Esophagus (tissue), 2 donors: Measurements from ENCODE around the gene ECHDC3. TPM values are rescaled to one million over a fixed set of nuclear protein-coding genes. Genes with fewer than 3 reads are reported as not detected.

ENCODE experiments used
- H3K27ac ChIP-seq, 2 donors: one replicate each; pipeline ENCODE4 v1.5.1; 2013; ENCODE audit warnings: low read depth in 2 of 2, mild to moderate bottlenecking in 2 of 2, inconsistent platforms in 1 of 2, low read length in 1 of 2, moderate library complexity in 1 of 2
- H3K27me3 ChIP-seq, 2 donors: one replicate each; pipeline ENCODE4 v1.6.1; 2013; ENCODE audit warnings: low read length in 2 of 2, control low read depth in 1 of 2, mild to moderate bottlenecking in 1 of 2; ENCODE audit not compliant: insufficient read depth in 2 of 2, control insufficient read depth in 1 of 2
- H3K36me3 ChIP-seq, 2 donors: one replicate each; pipeline ENCODE4 v1.6.1; 2013; ENCODE audit warnings: low read length in 1 of 2; ENCODE audit not compliant: control insufficient read depth in 2 of 2, insufficient read depth in 2 of 2
- H3K4me1 ChIP-seq, 2 donors: one replicate each; pipeline ENCODE4 v1.6.1; 2013; ENCODE audit warnings: low read length in 1 of 2; ENCODE audit not compliant: control insufficient read depth in 2 of 2, insufficient read depth in 2 of 2
- H3K4me3 ChIP-seq, 2 donors: one replicate each; pipeline ENCODE4 v1.5.1; 2013; ENCODE audit warnings: low read length in 2 of 2, mild to moderate bottlenecking in 2 of 2, low read depth in 1 of 2, moderate library complexity in 1 of 2
- H3K9me3 ChIP-seq, 2 donors: one replicate each; pipeline ENCODE4 v1.6.1; 2013; ENCODE audit warnings: mild to moderate bottlenecking in 2 of 2, low read depth in 1 of 2, low read length in 1 of 2, moderate library complexity in 1 of 2; ENCODE audit not compliant: control insufficient read depth in 2 of 2, insufficient read depth in 1 of 2
- WGBS, 2 donors: extraction: QIAGEN DNeasy Blood & Tissue Kit; methylation state at CpG; one replicate each; pipeline ENCODE4 v1.1.7; 2013; 5-methylcytosine and 5-hydroxymethylcytosine counted together
- polyA plus RNA-seq, 2 donors: library from polyadenylated mRNA; stranded (reverse); fragments of 200-250 nt; gene quantifications; one replicate each; pipeline ENCODE4 v1.2.3, GENCODE V29; 2013
- donor health status: healthy with polysubstance abuse.
- donor health status: Bipolar disorder and iron deficiency.

ECHDC3 gene
- polyA plus RNA-seq, 2 donors = 23.7 to 36.5 TPM

DNA sequence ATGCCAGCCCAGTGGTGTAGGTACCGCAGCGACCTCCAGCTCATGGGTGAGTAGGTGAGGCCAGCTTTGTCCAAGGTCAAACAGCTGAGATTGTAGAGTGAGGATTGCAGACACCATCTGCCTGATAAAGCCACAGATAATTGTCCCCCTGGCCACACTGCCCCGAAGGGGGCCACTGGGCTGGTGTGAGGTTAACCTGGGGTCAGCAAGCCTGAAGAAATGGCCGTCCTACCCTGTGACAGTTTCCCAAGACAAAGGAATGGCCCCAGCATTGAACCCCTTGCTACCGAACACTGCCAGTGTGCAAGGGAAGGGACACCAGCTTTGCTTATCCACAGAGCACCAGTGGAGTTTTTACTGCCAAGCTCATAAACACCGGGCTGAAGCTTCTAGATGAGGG, 23.0 kb downstream of the ECHDC3 start:
- Histone ChIP-seq H3K4me3 (no peak overlapping the region), H3K9me3 (no peaks in the 10 kb centered on the region), H3K4me1 (no peaks in the 10 kb centered on the region), H3K36me3 (peaks cover 0 to 31% of the 10 kb centered on the region in 2 donors), H3K27ac (no peak overlapping the region), H3K27me3 (no peaks in the 10 kb centered on the region)
- 82 to 89% methylated on average over 6 of the region's 6 CpGs for WGBS, 2 donors

DNA sequence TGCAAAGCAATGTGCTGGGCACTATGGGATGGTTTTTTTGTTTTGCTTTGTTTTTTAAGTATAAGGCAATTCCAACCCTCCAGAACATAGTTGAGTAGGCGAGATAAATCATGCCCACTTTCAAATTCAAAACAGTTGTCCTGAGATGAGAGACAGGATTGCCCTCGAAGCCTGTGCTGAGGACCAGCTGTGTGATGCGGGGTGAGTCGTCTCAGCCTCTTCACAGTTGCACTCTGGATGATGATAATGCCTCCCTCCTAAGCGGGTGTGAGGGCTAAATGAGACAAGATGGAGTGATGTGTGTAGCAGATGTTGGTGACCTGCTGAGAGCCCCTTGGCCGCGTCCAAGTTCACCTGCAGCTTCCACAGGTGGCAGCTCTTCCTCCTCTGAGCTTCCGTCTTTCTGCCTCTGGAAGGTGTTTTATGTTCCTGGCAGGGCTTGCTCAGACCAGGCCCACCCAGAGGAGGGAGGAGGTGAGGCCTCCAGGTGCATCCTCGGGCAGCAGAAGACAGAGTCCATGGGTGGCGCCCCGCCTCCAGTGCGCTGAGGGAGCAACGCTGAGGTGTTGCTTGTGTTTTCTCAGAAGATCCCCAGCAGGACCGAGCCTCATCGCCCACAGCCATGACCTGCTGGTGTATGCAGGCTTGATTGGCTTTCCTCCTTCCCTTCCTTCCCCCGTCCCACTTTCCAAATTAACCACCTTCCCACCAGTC, 30.6 kb downstream of the ECHDC3 start:
- H3K4me1 ChIP-seq = no peaks in the 10 kb centered on the region
- H3K36me3 ChIP-seq = no peaks in the 10 kb centered on the region
- no peak overlapping the region for H3K27ac ChIP-seq
- no peak overlapping the region for H3K4me3 ChIP-seq
- H3K9me3 ChIP-seq = no peaks in the 10 kb centered on the region
- 86 to 87% methylated on average over 16 of the region's 16 CpGs for WGBS, 2 donors
- no peaks in the 10 kb centered on the region for H3K27me3 ChIP-seq

DNA sequence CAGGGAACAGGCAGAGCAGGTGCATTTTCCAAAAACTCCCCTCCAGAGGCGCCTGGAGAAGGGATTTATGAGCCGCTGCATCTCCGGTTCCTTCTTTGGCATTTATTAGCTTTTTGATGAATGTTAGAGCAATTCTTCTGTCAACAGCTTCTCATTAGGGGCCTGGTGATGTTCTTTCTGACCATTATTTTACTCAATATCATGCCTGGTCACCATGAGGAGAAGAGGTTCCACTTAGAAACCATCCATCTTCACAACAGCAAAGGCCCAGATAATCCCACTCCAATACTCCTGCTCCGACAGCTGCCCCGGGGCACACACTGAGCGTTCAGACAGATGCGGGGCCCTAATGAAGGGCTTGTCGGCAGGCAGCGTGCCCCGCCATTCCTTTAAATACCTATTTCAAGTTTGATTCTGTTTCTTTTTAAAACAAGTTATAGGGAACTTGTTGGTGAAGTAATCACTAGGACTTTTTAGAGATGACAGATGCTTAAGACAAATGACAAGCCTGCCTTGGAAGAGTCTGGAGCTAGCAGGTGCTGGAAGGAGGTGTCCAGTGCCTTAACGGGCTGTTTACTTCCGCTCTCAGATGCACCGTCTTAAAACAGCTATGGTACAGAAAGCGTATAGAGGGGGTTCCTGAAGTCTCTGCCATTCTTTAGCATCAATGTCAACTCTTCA, 31.7 kb downstream of the ECHDC3 start:
- 85 to 87% methylated on average over 14 of the region's 14 CpGs for WGBS, 2 donors
- Histone ChIP-seq H3K36me3 (no peaks in the 10 kb centered on the region), H3K4me1 (no peaks in the 10 kb centered on the region), H3K27ac (no peak overlapping the region), H3K27me3 (no peaks in the 10 kb centered on the region), H3K9me3 (no peaks in the 10 kb centered on the region), H3K4me3 (no peak overlapping the region)

DNA sequence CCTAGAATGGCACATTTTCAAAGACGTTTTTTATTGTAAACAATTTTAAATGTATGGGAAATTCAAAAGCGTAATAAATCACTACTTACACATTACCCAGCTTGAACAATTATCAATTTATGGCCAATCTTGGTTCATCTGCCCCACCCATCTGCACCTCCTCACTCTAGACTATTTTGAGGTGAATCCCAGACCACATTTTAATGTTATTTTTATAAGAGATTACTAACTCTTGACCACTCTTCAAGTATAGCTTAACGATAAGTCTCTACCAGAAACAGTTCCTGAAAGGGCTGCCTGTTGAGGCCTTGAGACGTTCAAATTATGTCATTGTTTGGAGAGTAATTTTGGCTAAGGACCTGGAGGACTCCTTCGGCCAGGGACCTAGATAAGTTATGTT, 33.2 kb downstream of the ECHDC3 start:
- H3K4me1 ChIP-seq = no peaks in the 10 kb centered on the region
- H3K4me3 ChIP-seq = no peak overlapping the region
- H3K36me3 ChIP-seq = no peaks in the 10 kb centered on the region
- H3K27me3 ChIP-seq = no peaks in the 10 kb centered on the region
- WGBS, 2 donors = 67 to 72% methylated on average over 5 of the region's 5 CpGs
- no peak overlapping the region for H3K27ac ChIP-seq
- no peaks in the 10 kb centered on the region for H3K9me3 ChIP-seq

DNA sequence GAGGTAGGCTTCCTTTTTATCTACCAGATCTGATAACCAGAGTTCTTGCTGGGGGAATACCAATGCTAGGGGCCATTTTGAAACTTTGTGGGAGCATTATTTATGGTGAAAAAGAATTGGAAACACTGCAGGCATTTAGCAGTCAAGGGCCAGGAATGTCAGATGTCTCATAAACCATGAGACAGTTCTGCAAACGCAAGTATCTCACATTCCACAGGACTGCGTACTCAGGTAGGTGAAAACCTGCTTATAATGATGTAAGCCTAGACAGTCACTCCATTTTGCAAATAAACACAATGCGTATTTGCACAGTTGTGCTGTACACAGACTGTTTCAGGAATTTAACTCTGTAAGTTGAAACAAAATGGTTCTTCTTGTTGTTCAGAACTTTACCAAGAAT, 33.9 kb downstream of the ECHDC3 start:
- WGBS, 2 donors = 90 to 91% methylated on average over 3 of the region's 3 CpGs
- H3K27me3 ChIP-seq = no peaks in the 10 kb centered on the region
- H3K4me1 ChIP-seq = no peaks in the 10 kb centered on the region
- no peak overlapping the region for H3K4me3 ChIP-seq
- no peak overlapping the region for H3K27ac ChIP-seq
- H3K36me3 ChIP-seq = no peaks in the 10 kb centered on the region
- H3K9me3 ChIP-seq = no peaks in the 10 kb centered on the region

DNA sequence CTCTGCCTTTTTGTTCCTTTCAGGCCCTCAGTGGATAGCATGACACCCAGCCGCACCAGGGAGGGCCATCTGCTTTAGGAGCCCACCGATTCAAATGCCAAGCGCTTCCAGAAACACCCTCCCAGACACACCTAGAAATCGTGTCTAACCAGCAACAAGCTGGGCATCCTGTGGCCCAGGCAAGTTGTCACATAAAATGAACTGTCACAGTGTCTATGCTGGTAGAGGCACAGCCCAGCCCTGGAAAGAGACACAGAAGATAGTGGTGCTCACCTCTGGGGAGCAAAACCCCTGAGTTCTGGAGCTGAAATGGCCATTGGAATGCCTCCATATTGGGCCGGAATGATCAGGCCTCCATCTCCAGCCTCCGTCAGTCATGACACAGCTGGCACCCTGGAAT, 38.9 kb downstream of the ECHDC3 start:
- Histone ChIP-seq H3K4me3 (no peak overlapping the region), H3K4me1 (no peaks in the 10 kb centered on the region), H3K9me3 (no peaks in the 10 kb centered on the region), H3K27ac (no peak overlapping the region), H3K36me3 (no peaks in the 10 kb centered on the region), H3K27me3 (no peaks in the 10 kb centered on the region)
- 83 to 87% methylated on average over 6 of the region's 6 CpGs for WGBS, 2 donors

DNA sequence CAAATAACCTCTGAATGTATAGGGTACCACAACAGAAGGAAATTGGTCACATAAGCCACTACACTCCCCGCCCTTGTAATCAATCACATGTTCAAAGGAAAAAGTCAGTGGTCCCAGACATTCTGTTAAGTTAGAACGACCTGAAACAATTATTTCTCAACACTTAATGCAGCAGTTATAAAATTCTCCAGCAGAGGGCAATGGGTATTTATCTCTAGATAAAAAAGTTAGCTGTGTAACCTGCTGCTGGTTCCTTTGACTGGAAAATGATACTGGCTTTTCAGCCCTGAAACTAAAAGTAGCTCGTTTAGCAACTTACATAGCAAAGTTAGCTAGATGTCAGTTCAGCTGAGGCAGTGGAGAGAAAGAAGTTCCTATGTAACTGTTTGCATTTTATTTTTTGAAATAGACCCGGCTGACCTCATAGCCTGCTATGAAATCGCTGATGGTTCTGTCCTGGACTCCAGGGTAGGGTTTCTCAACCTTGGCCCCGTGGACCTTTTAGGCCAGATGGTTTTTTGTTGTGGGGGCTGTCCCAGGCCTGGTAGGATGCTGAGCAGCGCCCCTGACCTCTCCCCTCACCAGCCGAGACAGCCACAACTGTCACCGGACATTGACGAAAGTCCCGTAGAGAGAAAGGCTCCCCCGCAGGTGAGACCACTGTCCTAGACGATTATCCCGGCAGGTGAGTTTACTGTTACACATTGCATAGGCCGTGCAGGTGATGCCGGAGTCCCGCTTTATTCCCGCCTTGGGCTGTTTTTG, 40.8 kb downstream of the ECHDC3 start:
- H3K4me1 ChIP-seq = no peaks in the 10 kb centered on the region
- no peaks in the 10 kb centered on the region for H3K36me3 ChIP-seq
- 63 to 66% methylated on average over 18 of the region's 18 CpGs for WGBS, 2 donors
- no peaks in the 10 kb centered on the region for H3K27me3 ChIP-seq
- H3K4me3 ChIP-seq = no peak overlapping the region
- H3K27ac ChIP-seq = no peak overlapping the region
- no peaks in the 10 kb centered on the region for H3K9me3 ChIP-seq

DNA sequence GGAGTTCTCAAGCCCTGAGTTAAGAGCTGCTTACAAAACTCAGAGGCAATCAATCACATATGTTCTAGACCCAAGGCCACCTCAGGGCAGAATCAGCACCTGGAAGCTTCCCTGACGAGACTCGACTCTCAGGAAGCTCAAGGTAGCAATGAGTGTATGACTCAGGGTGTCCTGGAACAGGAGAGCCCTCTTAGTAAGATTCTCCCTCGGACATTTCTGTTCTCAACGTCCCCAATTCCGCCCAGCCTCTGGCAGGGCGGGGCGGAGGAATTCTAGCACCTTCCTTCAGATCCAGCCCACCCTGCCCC, 41.3 kb downstream of the ECHDC3 start:
- Histone ChIP-seq H3K4me1 (no peaks in the 10 kb centered on the region), H3K27ac (no peak overlapping the region), H3K27me3 (no peaks in the 10 kb centered on the region), H3K36me3 (no peaks in the 10 kb centered on the region), H3K4me3 (no peak overlapping the region), H3K9me3 (no peaks in the 10 kb centered on the region)
- 62 to 74% methylated on average over 7 of the region's 7 CpGs for WGBS, 2 donors

DNA sequence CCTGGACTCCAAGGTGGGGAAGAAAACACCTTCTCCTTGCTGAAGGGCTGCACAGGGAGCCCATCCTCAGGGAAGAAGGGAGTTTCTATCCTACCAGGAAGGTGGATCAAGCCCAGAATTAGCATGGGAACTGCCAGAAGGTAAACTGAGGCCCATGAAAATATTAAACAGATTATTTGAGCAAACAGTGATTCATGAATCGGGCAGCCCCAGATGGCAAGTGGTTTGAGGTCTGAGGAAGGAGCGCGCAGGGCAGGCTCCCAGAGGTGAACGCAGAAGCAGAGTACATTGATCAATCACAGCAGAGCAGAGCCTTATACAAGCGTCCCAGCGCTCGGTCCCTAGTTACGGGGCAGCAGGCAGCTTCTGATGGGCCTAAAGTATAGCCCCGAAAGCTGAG, 45.2 kb downstream of the ECHDC3 start:
- Histone ChIP-seq H3K27me3 (no peaks in the 10 kb centered on the region), H3K36me3 (no peaks in the 10 kb centered on the region), H3K9me3 (no peaks in the 10 kb centered on the region), H3K4me3 (no peak overlapping the region), H3K27ac (no peak overlapping the region), H3K4me1 (no peaks in the 10 kb centered on the region)
- WGBS, 2 donors = 91 to 97% methylated on average over 9 of the region's 9 CpGs
